Skeletal muscle satellite cell (primary cell): ENCODE data around the gene ZDHHC14.
"Not testable (repeated sequence)": the region's sequence is repeated elsewhere in the genome, so short reads cannot be mapped to it uniquely, and the experiment has no call there.

ENCODE experiments used
- H3K27me3 ChIP-seq: 2 replicates; pipeline ENCODE4 v1.7.0; 2013; ENCODE audit warnings: low read length; ENCODE audit not compliant: control insufficient read depth, insufficient read depth
- H3K36me3 ChIP-seq: 2 replicates; pipeline ENCODE4 v1.7.0; 2013; ENCODE audit warnings: mild to moderate bottlenecking, control low read depth, low read length; ENCODE audit not compliant: insufficient read depth
- H3K4me1 ChIP-seq: 2 replicates; pipeline ENCODE4 v1.7.0; 2013; ENCODE audit warnings: low read length; ENCODE audit not compliant: control insufficient read depth, insufficient read depth
- H3K4me2 ChIP-seq: 2 replicates; pipeline ENCODE4 v1.7.0; 2013; ENCODE audit warnings: mild to moderate bottlenecking, low read length
- H3K4me3 ChIP-seq: 2 replicates; pipeline ENCODE4 v1.7.0; 2013; ENCODE audit warnings: low read length
- H3K9ac ChIP-seq: 2 replicates; pipeline ENCODE4 v1.7.0; 2013; ENCODE audit warnings: mild to moderate bottlenecking, low read depth, low read length, moderate library complexity
- H3K9me3 ChIP-seq: replicated peaks from 2 replicates; pipeline ENCODE4 v1.7.0; 2013; ENCODE audit warnings: mild to moderate bottlenecking, control low read depth, low read length

The ZDHHC14 gene

GRCh38 chr6:157585274-157586087 is 204.5 kb downstream of the ZDHHC14 start:
- no peaks in the 10 kb centered on the region for H3K27me3 ChIP-seq
- no peaks in the 10 kb centered on the region for H3K36me3 ChIP-seq
- H3K4me3 ChIP-seq = no peak overlapping the region
- H3K9me3 ChIP-seq = no peaks in the 10 kb centered on the region
- H3K4me2 ChIP-seq = no peak overlapping the region
- H3K9ac ChIP-seq = no peak overlapping the region
- no peaks in the 10 kb centered on the region for H3K4me1 ChIP-seq

DNA sequence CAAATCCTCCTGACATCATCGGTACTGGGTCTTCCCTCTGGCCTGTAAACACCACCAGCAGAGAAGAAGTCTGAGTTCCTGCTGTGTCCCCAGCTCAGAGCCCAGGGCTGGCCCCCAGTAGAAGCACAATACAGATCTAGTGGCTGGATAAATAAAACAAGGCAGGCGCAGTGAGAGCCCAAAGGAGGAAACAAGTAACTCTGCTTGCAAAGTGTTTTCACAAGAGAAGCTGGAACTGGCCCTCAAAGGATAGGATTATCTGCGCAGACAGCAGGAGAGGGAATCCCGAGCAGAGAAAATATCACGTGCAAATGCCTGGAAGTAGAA is 205.1 kb downstream of the ZDHHC14 start:
- Histone ChIP-seq H3K27me3 (no peaks in the 10 kb centered on the region), H3K4me2 (no peak overlapping the region), H3K9me3 (no peaks in the 10 kb centered on the region), H3K36me3 (no peaks in the 10 kb centered on the region), H3K4me1 (no peaks in the 10 kb centered on the region), H3K9ac (no peak overlapping the region), H3K4me3 (no peak overlapping the region)

DNA sequence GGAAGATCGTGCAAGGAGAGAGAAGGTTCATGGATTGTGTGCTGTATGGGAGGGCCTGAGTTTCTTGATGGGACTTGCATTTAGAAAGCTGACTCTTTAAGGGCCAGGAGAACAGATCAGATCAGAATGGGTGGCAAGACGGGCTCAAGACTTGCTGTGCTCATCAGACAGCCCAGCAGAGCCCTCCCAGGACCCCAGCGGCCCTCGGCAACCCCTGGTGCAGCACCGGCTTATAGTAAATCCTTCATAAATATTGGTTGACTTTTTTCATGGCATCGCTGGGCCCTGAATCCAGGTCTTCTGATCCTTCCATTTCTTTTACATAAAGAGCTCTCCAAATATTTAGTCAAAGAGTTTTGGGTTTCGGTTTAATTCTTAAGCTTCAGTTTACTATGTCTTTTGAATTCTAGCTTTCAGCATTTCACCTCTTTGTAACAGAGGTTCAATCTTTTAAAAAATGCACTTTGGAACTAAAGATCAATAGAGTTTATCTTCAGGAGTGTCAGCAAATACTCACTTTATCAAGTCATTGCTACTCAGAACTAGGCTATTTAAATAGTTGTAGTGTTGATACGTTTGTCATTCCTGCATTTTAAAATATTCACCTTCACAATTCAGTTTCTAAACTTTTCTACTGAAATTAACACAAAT is 205.6 kb downstream of the ZDHHC14 start:
- Histone ChIP-seq H3K36me3 (no peaks in the 10 kb centered on the region), H3K4me3 (no peak overlapping the region), H3K27me3 (no peaks in the 10 kb centered on the region)

DNA sequence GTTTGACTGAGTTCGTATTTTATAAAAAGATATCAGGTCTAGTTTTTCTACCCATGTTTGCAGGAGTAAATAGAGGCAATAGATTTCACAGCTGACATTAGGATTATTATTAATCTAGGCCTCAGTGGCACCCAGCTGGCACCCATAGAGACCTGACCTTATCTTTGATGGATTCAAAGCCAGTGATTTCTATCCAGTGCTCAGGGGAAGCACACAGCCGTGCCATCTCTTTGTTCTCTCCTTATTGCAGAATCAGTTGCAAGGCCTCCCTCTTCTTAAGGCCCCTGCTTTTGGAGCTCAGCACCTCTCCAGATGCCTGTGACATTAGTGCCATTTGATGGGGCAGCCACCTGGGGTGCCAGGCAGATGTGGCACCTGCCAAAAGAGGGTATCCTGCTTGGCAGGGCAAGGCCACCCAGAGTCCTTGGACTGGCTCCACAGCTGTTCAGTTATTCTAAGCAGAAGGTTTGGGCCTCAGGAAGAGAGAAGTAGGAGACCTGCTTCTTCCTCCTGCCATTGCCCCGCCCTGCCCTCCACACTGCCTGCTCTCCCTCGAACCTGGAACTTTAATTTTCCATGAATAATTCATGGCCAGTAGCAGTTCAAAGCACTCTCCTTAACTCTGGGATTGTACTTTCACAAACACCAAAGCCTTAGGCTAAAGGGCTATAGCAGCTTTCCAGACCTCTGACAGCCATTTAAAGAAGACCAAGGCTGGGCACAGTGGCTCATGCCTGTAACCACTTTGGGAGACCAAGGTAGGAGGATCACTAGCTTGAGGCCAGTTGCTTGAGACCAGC is 206.3 kb downstream of the ZDHHC14 start:
- no peaks in the 10 kb centered on the region for H3K4me1 ChIP-seq
- H3K9ac ChIP-seq = no peak overlapping the region
- H3K9me3 ChIP-seq = no peaks in the 10 kb centered on the region
- H3K4me3 ChIP-seq = no peak overlapping the region
- no peaks in the 10 kb centered on the region for H3K36me3 ChIP-seq
- H3K4me2 ChIP-seq = no peak overlapping the region
- no peaks in the 10 kb centered on the region for H3K27me3 ChIP-seq

More for the DNA sequence above, 205.6 kb downstream of the ZDHHC14 start:
- Histone ChIP-seq H3K9ac (no peak overlapping the region), H3K9me3 (no peaks in the 10 kb centered on the region), H3K4me2 (no peak overlapping the region), H3K4me1 (no peaks in the 10 kb centered on the region)

DNA sequence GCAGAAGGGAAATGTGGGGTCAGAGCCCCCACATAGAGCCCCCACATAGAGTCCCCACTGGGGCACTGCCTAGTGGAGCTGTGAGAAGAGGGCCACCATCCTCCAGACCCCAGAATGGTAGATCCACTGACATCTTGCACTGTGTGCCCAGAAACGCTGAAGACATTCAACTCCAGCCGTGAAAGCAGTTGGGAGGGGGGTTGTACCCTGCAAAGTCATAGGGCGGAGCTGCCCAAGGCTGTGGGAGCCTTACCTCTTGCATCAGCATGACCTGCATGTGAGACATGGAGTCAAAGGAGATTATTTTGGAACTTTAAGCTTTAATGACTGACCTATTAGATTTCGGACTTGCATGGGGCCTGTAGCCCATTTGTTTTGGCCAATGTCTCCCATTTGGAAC is 209.7 kb downstream of the ZDHHC14 start:
- not testable (repeated sequence) for H3K4me2 ChIP-seq, H3K4me1 ChIP-seq, H3K9ac ChIP-seq, H3K9me3 ChIP-seq, H3K27me3 ChIP-seq, H3K4me3 ChIP-seq, H3K36me3 ChIP-seq

DNA sequence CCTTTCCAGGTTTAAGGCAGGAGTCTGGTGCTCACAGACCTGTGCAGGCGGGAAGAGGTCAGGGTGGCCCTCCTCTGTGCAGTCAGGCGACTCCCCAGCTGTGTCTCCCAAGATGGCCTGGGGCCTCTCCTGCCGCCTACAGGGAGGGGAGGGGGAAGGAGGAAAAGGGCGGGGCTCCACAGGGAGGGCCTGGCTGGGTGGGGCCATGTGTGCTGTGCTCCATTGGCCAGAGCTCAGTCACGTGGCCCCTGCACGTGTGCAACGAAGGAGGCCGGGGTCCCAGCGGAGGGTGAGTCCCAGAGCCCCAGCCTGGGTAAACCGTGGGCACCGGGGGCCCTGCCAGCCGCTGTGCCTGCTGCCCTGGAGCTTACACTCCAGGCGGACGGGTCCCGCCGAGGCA is 211.6 kb downstream of the ZDHHC14 start:
- H3K9ac ChIP-seq = no peak overlapping the region

GRCh38 chr6:157592980-157593379 is 212.0 kb downstream of the ZDHHC14 start:
- H3K27me3 ChIP-seq = no peaks in the 10 kb centered on the region
- no peak overlapping the region for H3K9ac ChIP-seq
- H3K9me3 ChIP-seq = no peaks in the 10 kb centered on the region
- H3K4me2 ChIP-seq = no peak overlapping the region
- no peak overlapping the region for H3K4me3 ChIP-seq
- H3K36me3 ChIP-seq = no peaks in the 10 kb centered on the region
- H3K4me1 ChIP-seq = no peaks in the 10 kb centered on the region

More for the DNA sequence above, 211.6 kb downstream of the ZDHHC14 start:
- no peak overlapping the region for H3K4me3 ChIP-seq
- H3K4me1 ChIP-seq = no peaks in the 10 kb centered on the region
- no peak overlapping the region for H3K4me2 ChIP-seq
- H3K36me3 ChIP-seq = no peaks in the 10 kb centered on the region
- no peaks in the 10 kb centered on the region for H3K27me3 ChIP-seq
- no peaks in the 10 kb centered on the region for H3K9me3 ChIP-seq

DNA sequence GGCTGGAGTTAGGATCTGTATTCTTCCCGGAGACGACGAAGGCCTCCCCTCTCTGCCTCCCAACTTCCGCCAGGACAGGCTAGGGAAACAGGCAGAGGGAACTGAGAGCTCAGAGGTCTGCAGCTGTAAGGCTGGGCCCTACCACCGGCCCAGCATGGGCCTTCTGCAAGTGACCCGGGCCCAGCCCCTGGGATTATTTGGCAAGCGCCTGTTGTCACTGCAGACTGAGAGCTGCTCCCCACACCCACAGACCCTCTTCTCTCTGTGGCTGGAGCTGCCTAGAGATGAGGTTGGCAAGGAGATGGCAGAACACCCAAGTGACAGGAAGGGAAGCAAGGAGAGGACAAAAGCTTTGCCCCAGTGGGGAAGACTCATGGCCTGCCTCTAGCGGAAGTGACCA is 212.6 kb downstream of the ZDHHC14 start:
- no peaks in the 10 kb centered on the region for H3K9me3 ChIP-seq
- no peak overlapping the region for H3K4me2 ChIP-seq
- H3K27me3 ChIP-seq = no peaks in the 10 kb centered on the region
- no peaks in the 10 kb centered on the region for H3K4me1 ChIP-seq
- H3K4me3 ChIP-seq = no peak overlapping the region
- no peak overlapping the region for H3K9ac ChIP-seq
- H3K36me3 ChIP-seq = no peaks in the 10 kb centered on the region

DNA sequence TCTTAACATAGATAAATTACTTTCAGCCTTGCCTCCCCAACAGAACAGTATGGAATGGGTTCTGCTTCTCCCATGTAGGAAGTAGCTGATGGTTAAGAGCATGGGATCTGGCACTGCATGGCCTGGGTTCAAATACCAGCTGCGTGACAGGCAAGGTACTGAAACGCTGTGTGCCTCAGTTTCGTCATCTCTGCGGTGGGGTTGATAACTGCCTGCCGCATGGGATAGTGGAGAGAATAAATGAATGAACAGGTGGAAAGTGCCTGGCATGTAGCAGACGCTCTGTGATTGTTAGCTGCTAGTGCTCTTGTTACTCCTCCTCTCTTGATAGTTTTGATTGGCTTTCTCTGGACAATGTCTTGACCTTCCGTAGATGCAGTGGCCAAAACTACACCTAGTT is 213.3 kb downstream of the ZDHHC14 start:
- Histone ChIP-seq H3K27me3 (no peaks in the 10 kb centered on the region), H3K9me3 (no peaks in the 10 kb centered on the region), H3K4me1 (no peaks in the 10 kb centered on the region), H3K36me3 (no peaks in the 10 kb centered on the region), H3K4me3 (no peak overlapping the region), H3K4me2 (no peak overlapping the region), H3K9ac (no peak overlapping the region)

DNA sequence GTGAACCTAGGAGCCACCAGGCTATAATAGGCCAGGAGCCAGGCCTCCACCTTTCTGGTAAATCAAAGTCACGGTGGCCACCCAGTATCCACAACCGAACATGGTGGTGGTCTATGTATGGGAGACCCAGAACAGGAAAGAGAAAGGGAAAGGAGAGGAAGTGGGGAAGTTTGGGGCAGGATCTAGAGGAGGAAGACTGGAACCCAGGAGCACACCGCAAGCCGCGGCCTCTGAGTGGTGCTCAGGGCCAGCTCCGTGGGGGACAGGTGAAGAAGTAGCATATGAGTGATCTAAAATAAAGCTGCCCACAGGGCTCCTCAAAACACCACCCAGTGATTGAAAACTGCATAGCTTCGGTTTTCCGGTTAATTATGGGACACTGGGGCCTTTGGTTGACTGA is 214.8 kb downstream of the ZDHHC14 start:
- Histone ChIP-seq H3K4me3 (no peak overlapping the region), H3K4me2 (no peak overlapping the region), H3K36me3 (no peaks in the 10 kb centered on the region), H3K27me3 (no peaks in the 10 kb centered on the region), H3K4me1 (no peaks in the 10 kb centered on the region), H3K9me3 (no peaks in the 10 kb centered on the region), H3K9ac (no peak overlapping the region)

GRCh38 chr6:157596461-157596860 is 215.5 kb downstream of the ZDHHC14 start:
- Histone ChIP-seq H3K4me3 (no peak overlapping the region), H3K4me2 (no peak overlapping the region), H3K9ac (no peak overlapping the region), H3K36me3 (no peaks in the 10 kb centered on the region), H3K27me3 (no peaks in the 10 kb centered on the region), H3K4me1 (no peaks in the 10 kb centered on the region), H3K9me3 (no peaks in the 10 kb centered on the region)
